Fibroblast of the conjunctiva (primary cell): Measurements from ENCODE around the gene CSN2.
"Not testable (repeated sequence)": the region's sequence is repeated elsewhere in the genome, so short reads cannot be mapped to it uniquely, and the experiment has no call there.

ENCODE experiments used
- DNase-seq: peaks from one replicate; pipeline ENCODE4 v3.0.0-alpha.2; 2010; ENCODE audit warnings: low read depth

The CSN2 gene, protein sequence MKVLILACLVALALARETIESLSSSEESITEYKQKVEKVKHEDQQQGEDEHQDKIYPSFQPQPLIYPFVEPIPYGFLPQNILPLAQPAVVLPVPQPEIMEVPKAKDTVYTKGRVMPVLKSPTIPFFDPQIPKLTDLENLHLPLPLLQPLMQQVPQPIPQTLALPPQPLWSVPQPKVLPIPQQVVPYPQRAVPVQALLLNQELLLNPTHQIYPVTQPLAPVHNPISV

DNA sequence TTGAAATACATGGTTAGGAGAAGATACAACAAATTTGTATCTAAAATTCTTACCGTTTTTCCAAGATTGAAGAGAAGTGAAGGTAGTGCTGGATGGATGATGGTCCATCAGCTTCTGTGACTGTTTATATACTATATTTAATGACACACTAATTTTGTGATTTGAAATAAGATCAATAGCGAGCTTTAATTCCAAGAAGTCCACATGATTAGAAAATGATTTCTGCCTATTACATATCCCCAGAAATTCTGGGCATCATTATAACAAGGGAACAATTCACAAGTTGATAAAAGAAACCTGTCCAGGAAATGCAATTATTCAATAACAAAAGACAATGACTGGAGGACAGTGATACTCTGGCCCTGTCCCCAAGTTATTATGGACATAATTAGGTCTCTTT, at the start of gene CSN2:
CSN2 (minus strand) TSS at position 101 of the 400 bp plus-strand sequence. CDS start 4,733 bp downstream, outside the sequence.
- no peak for DNase-seq

DNA sequence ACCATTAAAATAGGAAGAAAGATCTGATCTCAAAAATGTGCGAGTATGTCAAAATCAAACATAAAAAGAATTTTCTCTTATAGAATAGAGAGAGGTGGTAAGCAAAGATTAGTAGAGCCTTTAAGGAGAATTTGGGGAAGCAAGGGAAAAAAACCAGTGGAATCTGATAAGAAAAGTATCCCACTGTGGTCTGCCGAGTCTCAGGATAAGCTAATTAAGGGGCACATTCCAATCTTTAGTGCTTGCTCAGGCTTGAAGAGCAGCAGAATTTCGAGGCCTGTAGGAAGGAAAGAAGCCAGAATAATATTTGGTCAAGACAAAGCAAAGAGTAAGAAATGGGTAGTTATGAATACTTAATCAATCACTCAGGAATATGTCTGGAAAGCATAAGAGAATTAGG, 43.2 kb upstream of the CSN2 start:
- no peak for DNase-seq

DNA sequence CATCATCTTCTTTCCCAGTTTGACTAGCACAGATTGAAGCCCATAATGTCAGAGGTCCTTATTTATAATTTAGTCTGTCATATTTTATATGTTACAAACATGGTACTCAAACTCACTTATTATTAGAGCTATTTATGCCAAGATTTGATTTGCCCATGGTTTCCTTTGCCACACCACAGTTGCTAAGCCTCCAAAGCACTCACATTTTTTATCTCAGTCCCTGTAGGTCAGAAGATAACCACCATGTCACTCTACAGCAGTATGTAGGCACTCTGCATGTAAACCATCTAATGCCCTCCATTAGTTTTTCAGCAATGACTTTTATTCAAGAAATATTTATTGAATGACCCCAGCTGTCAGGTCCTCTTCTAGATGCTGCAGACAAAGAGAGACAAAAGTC, 37.0 kb upstream of the CSN2 start:
- no peak for DNase-seq

DNA sequence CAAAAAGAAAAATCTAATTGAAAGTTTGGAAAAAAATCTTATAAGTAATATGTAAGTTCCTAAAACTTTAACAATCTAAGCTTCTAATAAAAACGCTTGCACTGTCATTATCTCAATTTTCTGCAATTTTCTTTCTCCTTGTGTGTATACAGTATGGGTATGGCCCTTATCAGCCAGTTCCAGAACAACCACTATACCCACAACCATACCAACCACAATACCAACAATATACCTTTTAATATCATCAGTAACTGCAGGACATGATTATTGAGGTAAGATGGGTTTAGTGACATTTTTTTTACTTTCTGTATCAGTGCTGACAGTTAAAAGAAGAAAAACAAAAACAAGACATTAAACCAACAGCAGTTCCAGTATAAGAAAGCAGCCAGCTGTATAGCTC, 35.2 kb upstream of the CSN2 start:
- no peak for DNase-seq

DNA sequence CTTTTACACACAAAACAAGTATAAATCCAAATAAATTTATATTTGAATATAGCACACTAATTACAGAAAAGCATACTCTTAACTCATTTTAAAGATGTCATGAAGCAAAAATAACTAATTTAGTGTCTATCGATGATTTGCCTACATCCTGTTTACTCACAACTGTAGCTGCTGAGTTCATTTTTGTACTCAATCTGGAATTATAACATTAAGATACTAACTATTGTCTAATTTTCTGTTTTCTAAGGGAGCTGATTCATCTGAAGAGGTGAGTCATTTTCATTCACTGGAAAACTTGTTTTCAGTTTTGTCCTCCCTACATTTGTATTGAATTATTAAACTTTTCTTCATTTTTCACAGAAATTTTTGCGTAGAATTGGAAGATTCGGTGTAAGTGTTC, 33.9 kb upstream of the CSN2 start:
- no peak for DNase-seq

DNA sequence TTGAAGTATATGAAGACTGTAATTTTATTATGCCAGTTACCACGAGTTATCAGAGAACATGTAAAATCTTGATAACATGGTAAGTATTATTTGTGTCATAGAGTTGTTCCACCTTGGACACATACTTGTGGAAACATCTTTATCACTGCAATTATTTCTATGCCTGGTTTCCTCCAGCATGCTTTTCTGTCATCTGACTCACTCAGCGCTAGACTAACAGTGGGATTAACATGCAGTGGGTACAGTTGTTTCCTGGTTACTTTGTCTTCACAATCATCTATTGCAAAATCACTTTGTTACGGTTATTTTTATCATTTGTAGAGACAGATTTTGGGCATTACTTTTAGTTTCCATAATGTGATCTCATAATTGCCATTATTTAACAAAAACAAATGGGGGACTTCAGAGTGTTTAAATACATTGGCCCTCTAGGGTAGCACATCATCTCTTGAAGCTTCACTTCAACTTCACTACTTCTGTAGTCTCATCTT, 30.0 kb upstream of the CSN2 start, which contains the start of gene STATH:
STATH (plus strand) TSS at position 441 of the 491 bp plus-strand sequence. CDS start 2,472 bp downstream, outside the sequence.
- DNase-seq = no peak

DNA sequence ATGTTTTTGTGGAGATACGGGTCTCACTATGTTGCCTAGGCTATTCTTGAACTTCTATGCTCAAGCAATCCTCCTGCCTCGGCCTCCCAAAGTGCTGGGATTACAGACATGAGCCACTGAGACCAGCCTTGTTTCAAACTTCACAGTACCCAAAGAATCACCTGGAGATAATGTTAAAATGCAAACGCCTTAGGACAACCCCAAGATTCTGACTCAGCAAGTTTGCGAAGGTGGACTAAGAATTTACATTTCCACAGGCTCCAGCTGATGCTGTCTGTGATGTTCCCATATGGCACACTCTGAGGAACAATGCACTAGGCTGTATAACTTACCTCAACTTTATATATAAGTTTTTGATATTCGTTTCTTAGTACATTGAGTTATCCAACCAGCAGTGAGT, 29.3 kb upstream of the CSN2 start:
- DNase-seq = no peak

DNA sequence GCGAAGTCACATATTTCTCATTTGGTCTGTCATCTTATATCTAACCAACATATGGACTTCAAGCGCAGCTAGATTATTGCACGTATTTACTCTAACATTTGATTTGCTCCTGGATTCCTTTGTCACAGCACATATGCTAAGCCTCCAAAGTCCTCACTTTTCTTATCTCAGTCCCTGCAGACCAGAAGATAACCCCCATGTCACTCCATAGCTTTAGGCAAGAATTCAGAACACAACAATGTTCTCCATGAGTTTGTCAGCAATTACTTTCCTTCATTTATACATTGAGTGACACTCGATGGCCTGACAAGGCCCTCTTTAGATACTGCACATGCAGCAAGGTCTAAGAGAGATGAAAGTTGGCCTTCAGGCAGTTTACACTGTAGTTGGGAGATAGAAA, 25.5 kb upstream of the CSN2 start:
- no peak for DNase-seq

DNA sequence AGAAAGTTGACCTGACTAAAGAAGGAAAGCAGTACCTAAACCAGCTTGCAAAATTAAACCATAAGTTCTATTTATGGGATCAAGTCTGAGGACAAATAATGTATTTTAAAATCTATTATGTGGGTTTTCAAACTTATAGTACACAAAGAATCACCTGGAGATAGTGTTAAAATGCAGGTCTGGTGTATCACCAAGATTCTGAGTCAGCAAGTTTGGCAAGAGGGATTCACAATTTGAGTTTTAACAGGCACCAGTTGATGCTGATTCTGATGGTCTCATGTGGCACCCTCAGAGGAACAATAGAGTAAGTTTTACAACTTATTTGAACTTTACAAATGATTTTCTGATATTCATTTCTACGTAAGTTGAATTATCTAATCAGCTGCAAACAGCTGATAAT, 21.1 kb upstream of the CSN2 start:
- DNase-seq = no peak

DNA sequence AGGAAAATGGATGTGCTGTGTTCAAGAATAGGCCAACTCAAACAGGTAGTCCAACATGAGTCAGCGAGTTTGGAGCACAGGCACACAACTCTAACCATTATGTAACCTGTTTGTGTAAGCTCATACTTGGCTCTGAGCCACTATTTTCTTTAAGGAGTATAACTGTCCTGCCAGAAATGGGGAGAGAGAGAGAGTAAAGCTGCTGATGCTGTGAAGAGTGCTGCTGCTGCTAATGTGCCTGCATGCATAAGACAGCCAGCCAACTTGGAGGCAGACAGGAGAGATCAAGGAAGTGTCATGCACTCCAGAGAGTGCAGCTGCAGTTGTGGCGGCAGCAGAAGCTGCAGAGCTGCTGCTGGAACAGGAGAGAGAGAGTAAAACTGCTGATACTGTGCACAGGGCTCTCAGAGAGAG, 18.5 kb upstream of the CSN2 start:
- peak; percentile 12 for DNase-seq

DNA sequence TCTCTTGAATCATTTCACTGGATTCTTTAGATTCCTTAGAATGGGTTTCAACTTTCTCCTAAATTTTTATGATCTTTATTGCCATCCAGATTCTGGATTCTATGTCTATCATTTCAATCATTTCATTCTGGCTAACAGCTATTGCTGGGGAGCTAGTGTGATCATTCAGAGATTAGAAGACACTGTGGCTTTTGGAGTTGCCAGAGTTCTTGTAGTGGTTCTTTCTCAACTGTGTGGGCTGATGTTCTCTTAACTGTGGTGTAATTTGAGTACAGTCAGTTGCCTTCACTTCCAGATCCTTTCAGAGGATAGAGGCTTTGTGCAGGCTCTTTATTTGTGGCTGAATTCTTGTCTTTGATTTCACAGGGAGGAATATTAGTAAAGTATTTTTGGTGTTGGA, 12.1 kb upstream of the CSN2 start:
- no peak for DNase-seq

DNA sequence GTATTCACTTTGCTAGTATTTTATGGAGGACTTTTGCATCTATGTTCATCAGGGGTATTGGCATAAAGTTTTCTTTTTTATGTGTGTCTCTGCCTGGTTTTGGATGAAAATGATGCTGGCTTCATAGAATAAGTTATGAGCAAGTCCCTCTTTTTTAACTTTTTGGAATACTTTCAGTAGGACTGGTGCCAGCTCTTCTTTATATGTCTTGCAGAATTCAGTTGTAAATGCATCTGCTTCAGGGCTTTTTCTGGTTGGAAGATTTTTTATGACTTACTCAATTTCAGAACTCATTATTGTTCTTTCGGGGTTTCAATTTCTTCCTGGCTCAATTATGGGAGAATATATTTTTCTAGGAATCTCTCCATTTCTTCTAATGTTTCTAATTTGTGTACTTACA, 9.1 kb upstream of the CSN2 start:
- DNase-seq = no peak

DNA sequence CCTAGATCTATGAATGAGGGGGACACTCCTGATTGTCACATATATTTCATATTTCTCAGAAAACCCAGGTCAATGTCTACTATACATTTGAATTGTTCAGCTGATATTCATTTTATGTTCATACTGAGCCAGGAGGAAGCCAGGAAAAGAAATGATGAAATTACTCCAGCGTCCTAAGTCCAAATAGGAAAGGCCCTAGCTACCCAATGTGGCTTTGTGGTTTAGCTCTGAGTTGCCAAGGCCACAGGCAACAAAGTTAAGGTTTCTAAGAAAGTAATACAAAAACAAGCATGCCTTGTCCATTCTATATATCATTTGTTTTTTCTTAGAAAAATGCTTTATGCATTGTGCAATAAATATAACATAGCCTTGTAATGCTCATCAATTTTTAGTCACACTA, 4.5 kb upstream of the CSN2 start:
- no peak for DNase-seq

DNA sequence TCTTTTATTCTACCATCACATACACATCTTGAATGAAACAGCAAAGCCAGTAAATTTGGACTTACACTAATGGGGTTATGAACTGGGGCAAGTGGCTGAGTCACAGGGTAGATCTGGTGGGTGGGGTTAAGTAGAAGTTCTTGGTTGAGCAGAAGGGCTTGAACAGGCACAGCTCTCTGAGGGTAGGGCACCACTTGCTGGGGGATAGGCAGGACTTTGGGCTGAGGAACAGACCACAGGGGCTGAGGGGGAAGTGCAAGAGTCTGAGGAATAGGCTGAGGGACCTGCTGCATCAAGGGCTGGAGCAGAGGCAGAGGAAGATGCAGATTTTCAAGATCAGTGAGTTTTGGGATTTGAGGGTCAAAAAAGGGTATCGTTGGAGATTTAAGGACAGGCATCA, 8.3 kb downstream of the CSN2 start:
- DNase-seq = no peak

DNA sequence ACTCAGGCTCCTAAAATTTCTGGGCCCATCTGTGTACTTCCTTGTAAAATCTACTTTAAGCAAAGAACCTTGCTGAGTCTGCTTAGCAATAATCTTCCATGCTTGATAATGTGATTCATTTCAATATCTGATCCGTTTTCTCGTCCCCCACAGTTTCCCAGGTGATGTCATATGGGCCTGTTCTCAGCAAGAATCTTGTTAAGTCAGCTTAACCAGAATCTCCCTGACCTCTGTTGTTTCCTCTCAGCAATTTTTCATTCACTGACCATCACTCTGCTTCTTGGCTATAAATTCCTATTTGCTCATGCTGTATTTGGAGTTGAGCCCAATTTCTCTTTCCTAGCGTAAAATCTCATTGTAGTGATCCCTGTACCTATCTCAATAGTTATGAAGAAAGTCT, 13.9 kb downstream of the CSN2 start:
- no peak for DNase-seq

DNA sequence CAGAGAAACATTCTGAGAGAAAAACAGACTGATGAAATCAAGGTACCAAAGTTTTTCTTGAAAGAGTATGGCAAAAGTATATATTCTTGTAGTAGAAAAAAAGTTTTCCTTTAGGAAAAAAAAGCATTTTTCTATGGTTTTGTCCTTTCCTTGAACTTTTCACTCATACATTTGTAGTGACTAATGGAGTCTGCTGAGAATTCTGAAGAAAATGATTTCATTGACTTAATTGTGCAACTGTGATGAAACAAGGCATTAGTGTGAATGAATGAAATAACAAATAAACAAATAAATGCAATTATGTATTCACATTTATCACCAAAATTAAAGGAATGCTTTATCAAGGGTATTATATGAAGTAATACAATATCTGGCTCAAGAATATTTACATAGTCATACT, 29.0 kb downstream of the CSN2 start:
- no peak for DNase-seq

DNA sequence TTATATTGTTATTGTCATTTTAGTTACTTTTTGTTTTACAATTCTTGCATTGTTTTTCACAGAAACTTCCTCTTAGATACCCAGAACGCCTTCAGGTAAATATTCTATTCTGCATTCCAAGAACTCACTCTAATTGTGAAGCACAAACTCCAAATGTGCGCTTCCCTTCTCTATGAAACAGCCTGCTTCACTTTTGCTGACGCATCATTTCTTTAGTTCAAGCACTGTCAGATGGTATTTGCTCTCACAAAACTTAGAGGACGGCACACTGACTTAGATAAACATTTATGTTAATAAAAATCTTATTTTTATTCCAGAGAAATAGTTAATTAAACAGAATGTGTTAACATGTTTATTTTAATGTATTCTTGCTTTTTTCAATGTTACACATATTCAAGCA, 31.4 kb downstream of the CSN2 start:
- no peak for DNase-seq

DNA sequence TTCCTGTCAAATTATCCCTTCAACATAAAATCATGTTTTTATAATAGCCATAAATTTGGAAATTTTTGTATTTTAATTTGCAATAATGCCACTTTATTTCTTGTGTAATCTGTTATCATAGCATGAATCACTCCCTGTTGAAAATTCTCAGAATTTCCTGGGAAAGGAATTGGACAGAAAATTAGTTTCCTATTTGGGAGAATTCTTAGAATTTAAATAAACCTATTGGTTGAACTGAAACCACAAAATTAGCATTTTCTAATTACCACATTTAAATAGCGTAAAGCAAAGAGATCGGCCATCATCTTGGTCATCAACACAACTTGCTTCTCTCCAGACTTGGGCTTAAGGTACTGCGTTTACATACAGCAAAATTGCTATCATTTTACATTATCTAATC, 34.8 kb downstream of the CSN2 start, which contains the start of gene CSN1S1:
CSN1S1 (plus strand) TSS at position 301 of the 400 bp plus-strand sequence. CDS start 1,488 bp downstream, outside the sequence.
- DNase-seq = no peak

DNA sequence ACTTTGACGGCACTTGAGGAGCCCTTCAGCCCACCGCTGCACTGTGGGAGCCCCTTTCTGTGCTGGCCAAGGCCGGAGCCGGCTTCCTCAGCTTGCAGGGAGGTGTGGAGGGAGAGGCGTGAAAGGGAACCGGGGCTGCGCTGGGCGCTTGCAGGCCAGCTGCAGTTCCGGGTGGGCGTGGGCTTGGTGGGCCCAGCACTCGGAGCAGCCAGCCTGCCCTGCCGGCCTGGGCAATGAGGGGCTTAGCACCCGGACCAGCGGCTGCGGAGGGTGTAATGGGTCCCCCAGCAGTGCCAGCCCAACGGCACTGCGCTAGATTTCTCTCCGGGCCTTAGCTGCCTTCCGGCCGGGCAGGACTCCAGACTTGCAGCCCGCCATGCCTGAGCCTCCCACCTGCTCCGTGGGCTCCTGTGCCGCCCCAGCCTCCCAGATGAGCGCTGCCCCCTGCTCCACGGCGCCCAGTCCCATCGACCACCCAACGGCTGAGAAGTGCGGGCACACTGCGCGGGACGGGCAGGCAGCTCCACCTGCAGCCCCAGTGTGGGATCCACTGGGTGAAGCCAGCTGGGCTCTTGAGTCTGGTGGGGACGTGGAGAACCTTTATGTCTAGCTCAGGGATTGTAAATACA, 41.6 kb downstream of the CSN2 start:
- DNase-seq = not testable (repeated sequence)

DNA sequence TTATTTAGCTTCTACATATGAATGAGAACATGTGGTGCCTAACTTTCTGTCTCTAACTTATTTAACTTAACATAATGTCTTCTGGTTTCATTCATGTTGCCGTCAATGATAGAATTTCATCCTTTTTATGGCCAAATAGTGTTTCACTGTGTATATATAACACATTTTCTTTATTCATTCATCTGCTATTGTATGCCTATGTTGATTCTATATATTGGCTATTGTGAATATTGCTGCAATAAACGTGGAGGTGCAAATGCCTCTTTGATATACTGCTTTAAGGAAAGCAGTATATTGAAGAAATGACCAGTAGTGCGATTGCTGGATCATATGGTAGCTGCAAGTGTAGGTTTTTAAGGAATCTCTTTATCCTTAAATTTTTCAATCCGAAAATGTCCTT, 44.7 kb downstream of the CSN2 start:
- DNase-seq = no peak

DNA sequence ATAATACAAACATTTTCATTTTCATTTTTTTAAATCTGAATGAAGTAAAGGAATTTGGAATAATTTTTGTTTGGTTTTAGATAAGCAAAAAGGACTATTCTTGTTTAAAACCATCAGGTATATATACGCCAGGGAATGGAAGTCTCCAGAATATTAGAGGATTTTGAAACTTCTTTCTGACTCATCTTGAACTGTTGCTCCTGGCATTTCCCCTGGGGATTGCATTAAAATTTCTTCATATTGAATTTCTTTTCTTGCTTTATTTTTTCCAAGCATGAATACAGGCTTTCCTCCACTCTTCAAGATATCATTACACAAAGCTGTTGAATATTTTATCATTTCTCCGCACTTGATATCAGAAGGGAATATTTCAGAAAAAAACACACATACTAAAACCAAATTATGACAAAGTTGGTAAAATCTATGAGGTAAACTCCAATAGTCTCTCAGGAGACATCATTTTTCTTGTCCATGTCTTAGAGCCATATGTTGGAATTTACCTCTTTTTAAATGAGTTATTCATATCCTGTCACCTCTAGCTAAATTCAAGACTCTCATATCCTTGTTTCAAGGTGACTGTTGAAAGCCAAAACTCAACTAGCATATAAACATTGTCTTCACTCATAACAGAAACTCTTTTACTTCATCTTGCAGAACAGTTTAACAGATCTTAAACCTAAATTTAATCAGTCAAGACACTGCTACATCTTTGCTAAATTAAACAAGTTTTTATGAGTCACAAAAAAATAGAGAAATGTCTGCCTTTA, 55.3 kb downstream of the CSN2 start:
- DNase-seq = peak; percentile 79

DNA sequence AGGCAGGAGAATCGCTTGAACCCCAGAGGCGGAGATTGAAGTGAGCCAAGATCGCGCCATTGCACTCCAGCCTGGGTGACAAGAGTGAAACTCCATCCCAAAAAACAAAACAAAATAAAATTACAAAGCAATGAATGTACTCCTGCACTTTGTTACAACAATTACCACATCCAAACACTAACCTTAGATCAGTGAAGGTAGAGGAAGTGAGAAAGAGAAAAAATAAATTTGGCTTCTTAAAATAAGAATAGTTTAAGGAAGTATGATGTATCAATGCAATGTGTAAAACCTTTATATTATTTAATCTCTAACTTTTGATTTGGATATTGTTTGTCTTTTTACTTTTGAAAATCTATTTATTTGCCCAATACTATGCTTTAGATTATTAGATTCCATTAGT, 56.3 kb downstream of the CSN2 start:
- DNase-seq = no peak

DNA sequence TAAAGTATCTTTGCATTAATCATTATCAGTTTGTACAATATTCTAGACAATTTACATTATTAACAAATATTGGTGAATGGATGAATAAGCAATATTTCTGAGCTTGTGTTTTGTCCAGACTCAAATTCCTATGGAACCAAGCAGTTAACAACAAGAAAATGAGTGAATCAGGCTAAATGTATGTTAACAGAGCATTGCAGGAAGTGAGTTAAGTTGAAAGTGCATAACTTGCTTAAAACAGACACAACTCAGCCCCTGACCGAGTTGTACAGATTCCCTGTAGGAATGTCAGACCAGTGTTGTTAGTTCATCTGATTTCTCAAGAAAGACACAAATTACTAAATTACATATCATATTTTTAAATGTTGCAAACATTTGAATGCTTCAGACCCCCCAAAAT, 58.4 kb downstream of the CSN2 start:
- DNase-seq = peak; percentile 12
